Adrenal gland (tissue), 12 donors: Measurements from ENCODE around the gene LTF. TPM values are rescaled to one million over a fixed set of nuclear protein-coding genes. Genes with fewer than 3 reads are reported as not detected.
"Not testable (repeated sequence)": the region's sequence is repeated elsewhere in the genome, so short reads cannot be mapped to it uniquely, and the experiment has no call there.

Experiments used
- DNase-seq, 7 donors: peaks; one replicate each; pipeline ENCODE4 v3.0.0-alpha.2; 2019 to 2020
- H3K27ac ChIP-seq, 5 donors: fragments of 200-600 bp; sonication (generic) in 4 of 5; 1 replicate in 3 of 5; 2 replicates in 2 of 5; pipeline versions ENCODE4 v1.5.1 to v1.8.0; 2016 to 2020; ENCODE audit warnings: mild to moderate bottlenecking in 1 of 5
- H3K27me3 ChIP-seq: fragments of 200-600 bp; 2 replicates; pipeline ENCODE4 v1.8.0; 2021
- H3K36me3 ChIP-seq, 2 donors: fragments of 200-600 bp; replicated peaks in 1 of 2; 1 replicate in 1 of 2; 2 replicates in 1 of 2; pipeline versions ENCODE4 v1.5.1 to v1.8.0; 2018 to 2022
- H3K4me1 ChIP-seq, 2 donors: fragments of 200-600 bp; replicated peaks in 1 of 2; 1 replicate in 1 of 2; 2 replicates in 1 of 2; pipeline versions ENCODE4 v1.5.1 to v1.8.0; 2018 to 2021
- H3K4me3 ChIP-seq, 4 donors: fragments of 200-600 bp; sonication (generic) in 3 of 4; one replicate each; pipeline ENCODE4 v1.5.1; 2016 to 2018
- H3K9me3 ChIP-seq, 3 donors: fragments of 200-600 bp; sonication (generic) in 1 of 3; replicated peaks in 1 of 3; 1 replicate in 2 of 3; 2 replicates in 1 of 3; pipeline versions ENCODE4 v1.5.1 to v1.8.0; 2016 to 2021
- CTCF ChIP-seq, 6 experiments: fragments of 450-650 bp in 4 of 6; fragments of 200-600 bp in 2 of 6; sonication (generic) in 1 of 6; IDR thresholded peaks; 1 replicate in 5 of 6; 2 replicates in 1 of 6; pipeline versions ENCODE4 v1.5.1 to v1.8.0; 2016 to 2021; ENCODE audit warnings: antibody characterized with exemption in 6 of 6, mild to moderate bottlenecking in 2 of 6, moderate library complexity in 1 of 6
- POLR2A ChIP-seq, 2 donors: fragments of 450-650 bp; IDR thresholded peaks; one replicate each; pipeline ENCODE4 v1.6.1; 2017; ENCODE audit warnings: antibody characterized with exemption in 2 of 2, mild to moderate bottlenecking in 2 of 2, moderate library complexity in 1 of 2
- WGBS, 4 donors: extraction: QIAGEN DNeasy Blood & Tissue Kit in 2 of 4; methylation state at CpG; one replicate each; pipeline versions ENCODE4 v1.1.5 to v1.1.7; 2013 to 2017; 5-methylcytosine and 5-hydroxymethylcytosine counted together
- intact Hi-C, 2 donors: fragments of 100-400 bp; cut with DNase I; formaldehyde crosslinking; loops; one replicate each; pipeline versions ENCODE4 v1.14.1 to v1.15.0; 2022 to 2023
- polyA plus RNA-seq, 3 donors: library from polyadenylated mRNA; stranded (reverse); fragments of 200-250 nt in 2 of 3; fragments of 350-450 nt in 1 of 3; fragmentation: Illumina TruSeq in 1 of 3; extraction: RNeasy Lipid Tissue Mini Kit (QIAGEN cat#74804) in 1 of 3; gene quantifications; one replicate each; pipeline ENCODE4 v1.2.3, GENCODE V29; 2013 to 2014
- total RNA-seq, 9 donors: library from RNA; depleted of rRNA in 4 of 9; stranded (reverse); fragments of >200 nt in 4 of 9; fragments of 120-200 nt in 1 of 9; fragmentation: NEBNext Ultra II Directional in 1 of 9; extraction: Animal tissue kit (Norgen Biotek cat#: 25700) in 1 of 9; gene quantifications; one replicate each; pipeline versions ENCODE4 v1.1.0 to v1.2.4, GENCODE V29; 2013 to 2023
- donor health status: healthy with polysubstance abuse.
- donor health status: Bipolar disorder and iron deficiency.
- donor health status: DM: yes; HTN: yes; CAD: no.
- donor health status: DM: no; HTN: no; CAD: no.
- donor health status: DM: no; HTN: no; CAD: no.
- donor health status: DM: yes; HTN: yes; CAD: no.

The LTF gene
- total and polyA plus RNA-seq, 12 donors = 0.50 to 3.7 (median 1.6) TPM

- intact Hi-C loops = no loop called here
- 72 to 82% (median 77%) methylated on average over 7 of the region's 7 CpGs for WGBS, 4 donors
- Histone ChIP-seq H3K27ac (peak overlapping the region in 2 of 5 donors; percentile 51 to 92), H3K9me3 (no peaks in the 10 kb centered on the region), H3K4me3 (peak overlapping the region in 1 of 4 donors; percentile 44), H3K4me1 (no peaks in the 10 kb centered on the region), H3K36me3 (no peaks in the 10 kb centered on the region), H3K27me3 (no peaks in the 10 kb centered on the region)
- no peak for DNase-seq
- TF ChIP-seq POLR2A (IDR thresholded peaks at IDR 0.05) = no peak
- TF ChIP-seq CTCF (IDR thresholded peaks at IDR 0.05) = no peak
Observed at GRCh38 chr3:46407970-46408369, 56.7 kb downstream of the LTF start.

GRCh38 chr3:46406788-46407611 is 57.7 kb downstream of the LTF start, which contains the start of the genes CCR5AS and CCRL2:
CCR5AS (minus strand) TSS chr3:46407066.
CCRL2 (plus strand) TSS chr3:46407259; CDS start chr3:46408080, 821 bp downstream.
- Histone ChIP-seq H3K4me3 (peak within 1 kb of the TSS in 1 of 4 donors; percentile 44), H3K4me1 (no peaks in the 10 kb centered on the region), H3K36me3 (no peaks in the 10 kb centered on the region), H3K27me3 (no peaks in the 10 kb centered on the region), H3K27ac (peak within 1 kb of the TSS; percentile 40 to 92 (median 51)), H3K9me3 (no peaks in the 10 kb centered on the region)
- peak; percentile 53 to 86 (median 67) for DNase-seq
- 35 to 47% (median 37%) methylated on average over 12 to 20 of the region's 20 CpGs for WGBS, 4 donors
- TF ChIP-seq CTCF (IDR thresholded peaks at IDR 0.05) = no peak
- peak in 1 of 2 donors; percentile 14 for TF ChIP-seq POLR2A (IDR thresholded peaks at IDR 0.05)
- intact Hi-C loops = no loop called here

GRCh38 chr3:46406443-46406787 is 58.3 kb downstream of the LTF start:
- DNase-seq = peak; percentile 22 to 58 (median 49)
- no peak overlapping the region for H3K4me3 ChIP-seq
- H3K27ac ChIP-seq = peak overlapping the region in 4 of 5 donors; percentile 46 to 92 (median 66)
- no peaks in the 10 kb centered on the region for H3K4me1 ChIP-seq
- intact Hi-C loops = no loop called here
- TF ChIP-seq CTCF (IDR thresholded peaks at IDR 0.05) (no peak), POLR2A (IDR thresholded peaks at IDR 0.05) (no peak)
- H3K27me3 ChIP-seq = no peaks in the 10 kb centered on the region
- no peaks in the 10 kb centered on the region for H3K9me3 ChIP-seq
- H3K36me3 ChIP-seq = no peaks in the 10 kb centered on the region
- WGBS, 4 donors = 67 to 81% (median 76%) methylated on average over 4 of the region's 4 CpGs

- DNase-seq = peak in 5 of 7 donors; percentile 18 to 57 (median 35)
- Histone ChIP-seq H3K27ac (peak overlapping the region; percentile 40 to 92 (median 51)), H3K27me3 (no peaks in the 10 kb centered on the region), H3K36me3 (no peaks in the 10 kb centered on the region), H3K4me3 (no peak overlapping the region), H3K4me1 (no peaks in the 10 kb centered on the region), H3K9me3 (no peaks in the 10 kb centered on the region)
- no peak for TF ChIP-seq CTCF (IDR thresholded peaks at IDR 0.05)
- TF ChIP-seq POLR2A (IDR thresholded peaks at IDR 0.05) = no peak
- 48 to 56% (median 51%) methylated on average over 9 to 11 of the region's 11 CpGs for WGBS, 4 donors
- intact Hi-C loops = no loop called here
Observed at GRCh38 chr3:46405301-46406019, 59.2 kb downstream of the LTF start.

- H3K27ac ChIP-seq, H3K4me3 ChIP-seq, H3K9me3 ChIP-seq, DNase-seq, H3K36me3 ChIP-seq, intact Hi-C loops, H3K4me1 ChIP-seq, H3K27me3 ChIP-seq: not testable (repeated sequence)
- WGBS, 4 donors = 78 to 84% (median 82%) methylated on average over 4 of the region's 4 CpGs
Observed at GRCh38 chr3:46402902-46403301, 61.8 kb downstream of the LTF start.
